LNCAP (cell line): Measurements from ENCODE around the gene RAVER2.

Experiments used
- CTCF ChIP-seq: fragments of 450-650 bp; IDR thresholded peaks from 2 replicates; pipeline ENCODE4 v1.5.1; 2017; ENCODE audit warnings: mild to moderate bottlenecking

RAVER2 gene

GRCh38 chr1:64856553-64856952, 111.7 kb downstream of the RAVER2 start:
- no peak for TF ChIP-seq CTCF

GRCh38 chr1:64857347-64857746, 112.5 kb downstream of the RAVER2 start:
- TF ChIP-seq CTCF, result no peak

- no peak for TF ChIP-seq CTCF
Measured at GRCh38 chr1:64861611-64862010, 116.7 kb downstream of the RAVER2 start.

GRCh38 chr1:64864018-64864940, 119.4 kb downstream of the RAVER2 start:
- no peak for TF ChIP-seq CTCF

- TF ChIP-seq CTCF, result no peak
Measured at GRCh38 chr1:64865105-64865757, 120.4 kb downstream of the RAVER2 start.

- no peak for TF ChIP-seq CTCF
Measured at GRCh38 chr1:64866689-64867088, 121.8 kb downstream of the RAVER2 start.

- TF ChIP-seq CTCF, result no peak
Measured at GRCh38 chr1:64867266-64867665, 122.4 kb downstream of the RAVER2 start.
